Measurements from ENCODE around the gene RPL18A.

GRCh38 chr19:17841810-17842662 is 17.7 kb upstream of the RPL18A start:
- no peak for TF ChIP-seq ZFP36 (IDR thresholded peaks at IDR 0.05; ENCODE audit: borderline replicate concordance, partially characterized antibody)
- no peak for TF ChIP-seq CTCF (IDR thresholded peaks at IDR 0.05)
